22Rv1 (cell line): ENCODE data around the gene TREH.

Experiments used
- CTCF ChIP-seq: fragments of 450-650 bp; IDR thresholded peaks from 2 replicates; pipeline ENCODE4 v1.5.1; 2017; ENCODE audit warnings: mild to moderate bottlenecking
- ZFX ChIP-seq: fragments of 450-650 bp; IDR thresholded peaks from 2 replicates; pipeline ENCODE4 v1.6.1; 2017; ENCODE audit warnings: antibody characterized with exemption, borderline replicate concordance

- TF ChIP-seq CTCF (no peak), ZFX (no peak)
These were observed 15.3 kb upstream of the TREH start for GRCh38 chr11:118694771-118695170.
